BLaER1 (cell line): ENCODE measurements around the gene BOD1L2.

Experiments
- H3K27ac ChIP-seq: shearing (Covaris generic); formaldehyde crosslinking; 2 replicates; pipeline ENCODE4 v1.8.1; 2022
- H3K27me3 ChIP-seq: shearing (Covaris generic); formaldehyde crosslinking; 2 replicates; pipeline ENCODE4 v1.8.1; 2022
- H3K36me3 ChIP-seq: shearing (Covaris generic); formaldehyde crosslinking; 2 replicates; pipeline ENCODE4 v1.8.1; 2022
- H3K4me1 ChIP-seq: shearing (Covaris generic); formaldehyde crosslinking; 2 replicates; pipeline ENCODE4 v1.8.1; 2022
- H3K4me2 ChIP-seq: shearing (Covaris generic); formaldehyde crosslinking; 2 replicates; pipeline ENCODE4 v1.8.1; 2022
- H3K4me3 ChIP-seq: shearing (Covaris generic); formaldehyde crosslinking; 2 replicates; pipeline ENCODE4 v1.8.1; 2022
- H3K9ac ChIP-seq: shearing (Covaris generic); formaldehyde crosslinking; 2 replicates; pipeline ENCODE4 v1.8.1; 2022
- H3K9me3 ChIP-seq: shearing (Covaris generic); formaldehyde crosslinking; 2 replicates; pipeline ENCODE4 v1.8.1; 2022
- H4K20me1 ChIP-seq: shearing (Covaris generic); formaldehyde crosslinking; 2 replicates; pipeline ENCODE4 v1.8.1; 2022
- Cebpa-rat ChIP-seq: shearing (Covaris generic); IDR thresholded peaks from 2 replicates; pipeline ENCODE4 v1.8.1; 2022

BOD1L2 gene

DNA sequence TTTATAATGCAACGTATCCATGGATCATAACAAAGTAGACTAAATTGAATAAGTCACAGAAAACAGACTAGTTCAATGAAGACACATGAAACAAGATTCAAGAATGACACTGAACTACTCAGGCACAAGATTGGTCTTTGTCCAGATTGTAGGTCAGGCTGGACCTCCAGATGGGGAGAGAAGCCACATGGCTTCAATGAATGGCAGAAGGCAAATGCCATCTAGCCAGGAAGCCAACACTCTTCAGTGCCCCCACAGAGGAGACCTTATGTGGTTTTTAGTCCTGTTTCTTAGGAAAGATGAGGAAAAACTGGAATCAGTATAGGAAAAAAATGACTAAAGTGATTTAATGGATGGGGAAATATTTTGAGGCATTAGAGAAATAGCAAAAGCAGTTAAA is 43.1 kb downstream of the BOD1L2 start:
- TF ChIP-seq Cebpa-rat = no peak
- Histone ChIP-seq H3K27me3 (no peaks in the 10 kb centered on the region), H4K20me1 (no peaks in the 10 kb centered on the region), H3K4me3 (no peak overlapping the region), H3K4me1 (no peaks in the 10 kb centered on the region), H3K27ac (no peak overlapping the region), H3K36me3 (no peaks in the 10 kb centered on the region), H3K9me3 (peaks cover 22% of the 10 kb centered on the region), H3K9ac (no peak overlapping the region), H3K4me2 (no peak overlapping the region)

DNA sequence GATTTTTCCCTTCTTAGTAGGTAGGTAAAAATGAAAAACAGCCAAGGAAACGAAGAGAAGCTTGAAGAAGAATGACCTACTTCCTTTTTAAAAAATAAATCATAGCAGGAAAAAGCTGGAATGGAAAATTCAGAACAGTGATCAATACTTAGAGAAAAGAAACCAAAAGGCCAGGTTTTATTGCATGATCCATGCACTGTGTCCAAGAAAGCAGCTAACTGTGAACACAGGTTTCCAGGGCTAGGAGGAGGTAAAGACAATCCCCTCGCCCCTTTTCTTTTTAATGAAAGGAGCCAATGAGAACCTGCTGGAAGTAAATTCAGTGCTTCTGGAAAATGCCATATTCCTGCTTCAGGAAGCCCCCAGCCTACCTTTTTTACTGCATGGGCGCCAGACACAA is 47.2 kb downstream of the BOD1L2 start:
- no peak overlapping the region for H3K9ac ChIP-seq
- no peaks in the 10 kb centered on the region for H3K27me3 ChIP-seq
- no peaks in the 10 kb centered on the region for H3K4me1 ChIP-seq
- no peaks in the 10 kb centered on the region for H3K36me3 ChIP-seq
- no peak overlapping the region for H3K4me3 ChIP-seq
- no peaks in the 10 kb centered on the region for H4K20me1 ChIP-seq
- no peak overlapping the region for H3K27ac ChIP-seq
- H3K4me2 ChIP-seq = no peak overlapping the region
- TF ChIP-seq Cebpa-rat = no peak
- no peaks in the 10 kb centered on the region for H3K9me3 ChIP-seq

DNA sequence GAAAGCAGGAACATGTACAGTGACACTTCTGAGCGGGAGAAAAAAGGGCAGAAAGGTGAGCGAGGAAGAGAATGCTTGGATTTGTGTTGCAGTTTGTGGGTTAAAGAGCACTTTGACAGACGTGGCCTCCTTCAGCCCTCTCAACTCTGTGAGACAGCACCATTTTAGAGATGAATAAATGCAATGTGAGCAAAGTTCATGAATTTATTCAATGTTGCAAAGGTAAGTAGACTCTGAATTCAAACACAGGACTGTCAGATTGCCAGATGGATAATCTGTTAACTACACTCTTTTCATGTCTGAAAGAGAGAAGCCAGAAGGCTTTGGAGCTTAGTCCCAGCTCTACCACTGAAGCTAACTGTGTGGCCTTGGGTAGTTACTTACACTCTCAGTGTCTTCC is 47.7 kb downstream of the BOD1L2 start:
- no peak overlapping the region for H3K27ac ChIP-seq
- no peak overlapping the region for H3K4me2 ChIP-seq
- no peaks in the 10 kb centered on the region for H3K4me1 ChIP-seq
- TF ChIP-seq Cebpa-rat = no peak
- H3K4me3 ChIP-seq = no peak overlapping the region
- H3K36me3 ChIP-seq = no peaks in the 10 kb centered on the region
- H4K20me1 ChIP-seq = no peaks in the 10 kb centered on the region
- no peak overlapping the region for H3K9ac ChIP-seq
- no peaks in the 10 kb centered on the region for H3K27me3 ChIP-seq
- H3K9me3 ChIP-seq = no peaks in the 10 kb centered on the region

DNA sequence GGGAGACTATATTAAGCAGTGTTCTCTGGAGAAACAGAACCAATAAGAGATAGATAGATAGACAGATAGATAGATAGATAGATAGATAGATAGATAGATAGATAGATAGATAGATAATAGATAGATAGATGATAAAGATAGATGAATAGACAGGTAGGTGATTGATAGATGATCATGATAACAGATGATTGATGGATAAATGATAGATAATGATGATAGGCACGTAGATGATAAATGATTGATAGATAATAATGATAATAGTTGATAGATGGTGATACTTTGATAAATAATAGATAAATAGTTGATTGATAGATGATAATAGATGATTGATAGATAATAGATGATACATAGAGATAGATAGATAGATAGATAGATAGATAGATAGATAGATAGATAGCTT is 48.5 kb downstream of the BOD1L2 start:
- Histone ChIP-seq H3K9me3 (no peaks in the 10 kb centered on the region), H4K20me1 (no peaks in the 10 kb centered on the region), H3K4me2 (no peak overlapping the region), H3K27me3 (no peaks in the 10 kb centered on the region), H3K9ac (no peak overlapping the region), H3K4me3 (no peak overlapping the region), H3K27ac (no peak overlapping the region), H3K36me3 (no peaks in the 10 kb centered on the region), H3K4me1 (no peaks in the 10 kb centered on the region)
- no peak for TF ChIP-seq Cebpa-rat

DNA sequence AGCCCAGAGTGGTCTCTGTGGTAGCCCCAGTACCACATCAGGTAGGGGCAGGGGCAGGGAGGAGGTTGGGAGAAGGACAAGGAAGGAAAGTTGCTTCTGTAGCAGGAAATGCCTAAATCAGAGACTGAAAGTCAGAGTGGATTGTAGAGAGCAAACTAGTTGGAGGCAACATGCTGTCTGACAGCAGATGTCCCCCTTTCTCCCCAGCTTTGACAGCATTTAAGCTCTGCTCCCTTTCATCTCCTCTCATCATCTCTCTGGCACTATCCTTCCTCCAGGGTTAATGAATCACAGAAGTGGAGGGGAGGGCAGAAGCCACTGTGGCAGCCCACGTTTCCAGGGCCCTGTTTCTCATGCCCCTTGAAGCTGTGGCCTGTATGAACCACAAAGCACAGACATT is 50.4 kb downstream of the BOD1L2 start:
- no peaks in the 10 kb centered on the region for H3K4me1 ChIP-seq
- no peaks in the 10 kb centered on the region for H3K27me3 ChIP-seq
- no peaks in the 10 kb centered on the region for H3K9me3 ChIP-seq
- H3K4me2 ChIP-seq = no peak overlapping the region
- H3K9ac ChIP-seq = no peak overlapping the region
- no peak overlapping the region for H3K27ac ChIP-seq
- no peaks in the 10 kb centered on the region for H3K36me3 ChIP-seq
- no peak for TF ChIP-seq Cebpa-rat
- no peaks in the 10 kb centered on the region for H4K20me1 ChIP-seq
- H3K4me3 ChIP-seq = no peak overlapping the region

DNA sequence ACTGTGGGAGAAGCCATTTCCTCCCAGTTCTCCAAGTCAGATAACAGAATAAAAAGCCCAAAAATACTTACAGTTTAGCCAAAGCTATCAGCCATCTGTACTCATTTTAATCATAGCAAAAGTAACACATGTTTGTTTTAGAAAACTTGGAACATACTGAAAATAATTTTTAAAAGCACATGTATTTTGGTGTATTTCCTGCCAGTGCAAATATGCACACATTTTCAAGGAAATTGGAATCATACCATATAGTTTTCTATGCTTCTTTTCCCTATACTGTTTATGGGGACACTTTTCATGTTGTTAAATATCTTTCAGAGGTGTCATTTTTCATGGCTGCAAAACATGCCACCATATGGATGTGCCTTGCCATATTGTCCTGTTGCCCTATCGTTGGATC is 51.2 kb downstream of the BOD1L2 start:
- H3K9ac ChIP-seq = no peak overlapping the region
- no peak overlapping the region for H3K27ac ChIP-seq
- no peaks in the 10 kb centered on the region for H3K36me3 ChIP-seq
- no peaks in the 10 kb centered on the region for H3K4me1 ChIP-seq
- no peak overlapping the region for H3K4me3 ChIP-seq
- no peak overlapping the region for H3K4me2 ChIP-seq
- TF ChIP-seq Cebpa-rat = no peak
- no peaks in the 10 kb centered on the region for H3K9me3 ChIP-seq
- H3K27me3 ChIP-seq = no peaks in the 10 kb centered on the region
- H4K20me1 ChIP-seq = no peaks in the 10 kb centered on the region
